T-cell (primary cell): ENCODE results near the gene PNMA1. TPM values are rescaled to one million over a fixed set of nuclear protein-coding genes. Genes with fewer than 3 reads are reported as not detected.

Experiments used
- ATAC-seq, 4 experiments: fragments of 200-7000 bp in 3 of 4; fragments of 150-1000 bp in 1 of 4; cut with Tn5 transposase; replicated peaks in 1 of 4; 1 replicate in 3 of 4; 2 replicates in 1 of 4; pipeline ENCODE4 v1.10.0; 2021; ENCODE audit warnings: moderate library complexity in 3 of 4, mild to moderate bottlenecking in 2 of 4, moderate number of reproducible peaks in 1 of 4
- CTCF ChIA-PET, 2 donors: fragments of 300-600 bp; sonication (Branson Sonifier 250); formaldehyde crosslinking; loops; one replicate each; lab custom pipeline; 2022; ENCODE audit warnings: antibody characterized with exemption in 2 of 2; lab: Charles Lee
- POLR2A ChIA-PET, 2 donors: fragments of 300-600 bp; sonication (Branson Sonifier 250); formaldehyde crosslinking; loops; one replicate each; lab custom pipeline; 2022; ENCODE audit warnings: antibody characterized with exemption in 2 of 2; lab: Charles Lee
- DNase-seq, 35 experiments: peaks; one replicate each; pipeline versions ENCODE4 v3.0.0 to v3.0.0-alpha.2; 2013 to 2023
- H3K27ac ChIP-seq: one replicate; pipeline ENCODE4 v1.5.1; 2013; ENCODE audit warnings: low read length
- H3K27me3 ChIP-seq, 2 experiments: replicated peaks in 1 of 2; 1 replicate in 1 of 2; 2 replicates in 1 of 2; pipeline versions ENCODE4 v1.6.1 to v1.7.0; 2013; ENCODE audit warnings: low read length in 1 of 2, mixed read lengths in 1 of 2; ENCODE audit not compliant: control insufficient read depth in 2 of 2, insufficient read depth in 2 of 2; ENCODE audit errors: extremely low read depth in 1 of 2
- H3K36me3 ChIP-seq, 2 donors: 1 replicate in 1 of 2; 2 replicates in 1 of 2; pipeline versions ENCODE4 v1.6.1 to v1.7.0; 2013; ENCODE audit warnings: low read length in 1 of 2; ENCODE audit not compliant: control insufficient read depth in 2 of 2, insufficient read depth in 1 of 2; ENCODE audit errors: extremely low read depth in 1 of 2
- H3K4me1 ChIP-seq, 2 experiments: 1 replicate in 1 of 2; 2 replicates in 1 of 2; pipeline versions ENCODE4 v1.6.1 to v1.7.0; 2013; ENCODE audit warnings: low read length in 2 of 2, mixed read lengths in 1 of 2; ENCODE audit not compliant: insufficient read depth in 2 of 2, control insufficient read depth in 1 of 2; ENCODE audit errors: extremely low read depth in 1 of 2
- H3K4me3 ChIP-seq, 2 donors: 1 replicate in 1 of 2; 2 replicates in 1 of 2; pipeline versions ENCODE4 v1.5.1 to v1.7.0; 2013; ENCODE audit warnings: mild to moderate bottlenecking in 2 of 2, low read length in 1 of 2, moderate library complexity in 1 of 2; ENCODE audit not compliant: control insufficient read depth in 1 of 2; ENCODE audit errors: extremely low read depth in 1 of 2
- H3K9me3 ChIP-seq: 2 replicates; pipeline ENCODE4 v1.7.0; 2013
- H3K27ac Mint-ChIP-seq, 2 donors: one replicate each; pipeline ENCODE4 v1.8.0; 2020 to 2021; ENCODE audit warnings: mild to moderate bottlenecking in 2 of 2, mixed read lengths in 2 of 2
- H3K27me3 Mint-ChIP-seq, 2 donors: one replicate each; pipeline ENCODE4 v1.8.0; 2021 to 2022; ENCODE audit warnings: mixed read lengths in 2 of 2
- H3K36me3 Mint-ChIP-seq: one replicate; pipeline ENCODE4 v1.8.0; 2021; ENCODE audit warnings: mixed read lengths
- H3K4me1 Mint-ChIP-seq, 3 donors: one replicate each; pipeline ENCODE4 v1.8.0; 2020 to 2022; ENCODE audit warnings: mixed read lengths in 3 of 3, mild to moderate bottlenecking in 1 of 3
- H3K4me3 Mint-ChIP-seq, 3 donors: one replicate each; pipeline ENCODE4 v1.8.0; 2020 to 2022; ENCODE audit warnings: mild to moderate bottlenecking in 3 of 3, mixed read lengths in 3 of 3, moderate library complexity in 3 of 3
- H3K9me3 Mint-ChIP-seq, 3 donors: one replicate each; pipeline ENCODE4 v1.8.0; 2020 to 2022; ENCODE audit warnings: mixed read lengths in 3 of 3
- WGBS: methylation state at CpG from one replicate; pipeline ENCODE4 v1.1.5; 2013; ENCODE audit warnings: missing lambda C conversion rate; ENCODE audit not compliant: insufficient coverage; 5-methylcytosine and 5-hydroxymethylcytosine counted together
- total RNA-seq, 35 experiments: library from RNA in 6 of 35; stranded (reverse) in 6 of 35; fragments of 120-200 nt in 1 of 35; gene quantifications; one replicate each; pipeline versions ENCODE4 v1.2.1 to v1.2.4 and lab custom pipeline; 2013 to 2026

The PNMA1 gene
- total RNA-seq, 5 donors from 2014 or later (not counting 1 experiment from before 2014, with no cell fraction given): 36.2 to 57.9 (median 53.4) TPM

GRCh38 chr14:73678698-73679097 lies 35.5 kb downstream of the PNMA1 start:
- ATAC-seq: no peak
- no CpG with 5 or more reads among the region's 4 CpGs for WGBS
- H3K36me3 Mint-ChIP-seq: peaks cover 5% of the 10 kb centered on the region
- H3K9me3 Mint-ChIP-seq: no peaks in the 10 kb centered on the region
- no peak overlapping the region for H3K4me3 Mint-ChIP-seq
- Histone ChIP-seq H3K36me3 (no peaks in the 10 kb centered on the region), H3K4me3 (no peak overlapping the region), H3K27ac (no peak overlapping the region), H3K4me1 (no peaks in the 10 kb centered on the region), H3K9me3 (no peaks in the 10 kb centered on the region), H3K27me3 (no peaks in the 10 kb centered on the region)
- CTCF ChIA-PET: interaction anchor here (0.5 to 0.7 kb wide), 3 partner anchors 50 to 109 kb away, joined by 3 to 5 read pairs (median 4); no protein-coding TSS in a partner anchor
- H3K27me3 Mint-ChIP-seq: no peaks in the 10 kb centered on the region
- no peak overlapping the region for H3K27ac Mint-ChIP-seq
- no peaks in the 10 kb centered on the region for H3K4me1 Mint-ChIP-seq
- POLR2A ChIA-PET: interaction anchor here (0.5 to 0.7 kb wide), 3 partner anchors 11 to 89 kb away, joined by 3 to 5 read pairs (median 4); partner anchors contain the start of gene PNMA1 (in 1 of the 2)
- DNase-seq: no peak

GRCh38 chr14:73674986-73675385 lies 39.2 kb downstream of the PNMA1 start:
- Mint-ChIP-seq H3K4me3 (no peak overlapping the region), H3K9me3 (no peaks in the 10 kb centered on the region), H3K4me1 (no peaks in the 10 kb centered on the region), H3K27ac (no peak overlapping the region), H3K27me3 (no peaks in the 10 kb centered on the region), H3K36me3 (peaks cover 6% of the 10 kb centered on the region)
- Histone ChIP-seq H3K9me3 (no peaks in the 10 kb centered on the region), H3K36me3 (no peaks in the 10 kb centered on the region), H3K27me3 (no peaks in the 10 kb centered on the region), H3K27ac (no peak overlapping the region), H3K4me1 (no peaks in the 10 kb centered on the region), H3K4me3 (no peak overlapping the region)
- POLR2A ChIA-PET: no interaction called here
- WGBS: no CpG with 5 or more reads among the region's 3 CpGs
- no peak for ATAC-seq
- no peak for DNase-seq
- CTCF ChIA-PET: no interaction called here

- WGBS: 96% methylated on average over 3 of the region's 3 CpGs
- ChIA-PET CTCF (no interaction called here), POLR2A (interaction anchor here (0.6 to 0.8 kb wide), 2 partner anchors 20 to 261 kb away, joined by 3 read pairs; no protein-coding TSS in a partner anchor)
- Histone ChIP-seq H3K27me3 (no peaks in the 10 kb centered on the region), H3K36me3 (no peaks in the 10 kb centered on the region), H3K4me3 (no peak overlapping the region), H3K9me3 (no peaks in the 10 kb centered on the region), H3K27ac (no peak overlapping the region), H3K4me1 (no peaks in the 10 kb centered on the region)
- H3K27me3 Mint-ChIP-seq: no peaks in the 10 kb centered on the region
- ATAC-seq (no peak), DNase-seq (no peak)
- no peak overlapping the region for H3K4me3 Mint-ChIP-seq
- H3K9me3 Mint-ChIP-seq: no peaks in the 10 kb centered on the region
- H3K4me1 Mint-ChIP-seq: no peaks in the 10 kb centered on the region
- H3K36me3 Mint-ChIP-seq: peaks cover 12% of the 10 kb centered on the region
- no peak overlapping the region for H3K27ac Mint-ChIP-seq
These were observed 46.3 kb downstream of the PNMA1 start for GRCh38 chr14:73667854-73668253.

GRCh38 chr14:73666583-73666982 lies 47.6 kb downstream of the PNMA1 start:
- no peaks in the 10 kb centered on the region for H3K27me3 Mint-ChIP-seq
- H3K36me3 ChIP-seq: no peaks in the 10 kb centered on the region
- no peak overlapping the region for H3K27ac ChIP-seq
- WGBS: 100% methylated on average over 3 of the region's 5 CpGs
- peaks cover 19% of the 10 kb centered on the region for H3K36me3 Mint-ChIP-seq
- no peaks in the 10 kb centered on the region for H3K4me1 Mint-ChIP-seq
- ATAC-seq (no peak), DNase-seq (no peak)
- H3K4me3 Mint-ChIP-seq: no peak overlapping the region
- ChIA-PET CTCF (no interaction called here), POLR2A (no interaction called here)
- H3K9me3 ChIP-seq: no peaks in the 10 kb centered on the region
- no peaks in the 10 kb centered on the region for H3K9me3 Mint-ChIP-seq
- H3K4me3 ChIP-seq: no peak overlapping the region
- no peaks in the 10 kb centered on the region for H3K4me1 ChIP-seq
- H3K27me3 ChIP-seq: no peaks in the 10 kb centered on the region
- H3K27ac Mint-ChIP-seq: no peak overlapping the region

DNA sequence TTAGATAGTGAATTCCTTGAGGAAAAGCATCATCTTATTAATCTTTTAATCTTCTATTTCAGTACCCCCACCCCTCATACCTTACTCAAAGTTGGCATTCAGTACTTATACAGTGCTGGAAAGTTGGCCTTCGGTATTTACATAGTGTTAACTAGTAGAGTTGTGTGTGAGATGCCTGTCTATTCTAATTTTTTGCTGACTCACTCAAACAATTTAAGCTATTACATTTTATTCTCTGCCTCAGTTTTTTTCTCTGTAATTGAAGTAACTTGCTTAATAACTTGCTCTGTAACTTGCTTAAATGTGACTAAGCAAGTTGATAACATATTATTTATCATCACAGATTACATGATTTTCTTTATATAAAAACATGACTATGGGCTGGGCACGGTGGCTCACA lies 49.1 kb downstream of the PNMA1 start:
- POLR2A ChIA-PET: no interaction called here
- 100% methylated on average over 1 of the region's 2 CpGs for whole genome bisulfite sequencing
- DNase-seq: no peak

GRCh38 chr14:73663548-73664212 lies 50.5 kb downstream of the PNMA1 start:
- H3K27ac ChIP-seq: no peak overlapping the region
- no peaks in the 10 kb centered on the region for H3K4me1 ChIP-seq
- Mint-ChIP-seq H3K4me3 (no peak overlapping the region), H3K4me1 (no peaks in the 10 kb centered on the region), H3K27ac (no peak overlapping the region), H3K9me3 (no peaks in the 10 kb centered on the region), H3K27me3 (no peaks in the 10 kb centered on the region), H3K36me3 (peaks cover 24% of the 10 kb centered on the region)
- ATAC-seq (no peak), DNase-seq (no peak)
- H3K27me3 ChIP-seq: no peaks in the 10 kb centered on the region
- H3K36me3 ChIP-seq: peaks cover 0 to 2% of the 10 kb centered on the region in 2 donors
- POLR2A ChIA-PET: no interaction called here
- no peaks in the 10 kb centered on the region for H3K9me3 ChIP-seq
- CTCF ChIA-PET: interaction anchor here in 1 of 2 donors (0.6 kb wide), 1 partner anchor 1100 kb away, joined by 4 read pairs; no protein-coding TSS in a partner anchor
- no peak overlapping the region for H3K4me3 ChIP-seq

More for the DNA sequence above, 49.1 kb downstream of the PNMA1 start:
- H3K4me1 ChIP-seq: no peaks in the 10 kb centered on the region
- no peaks in the 10 kb centered on the region for H3K9me3 ChIP-seq
- no peak overlapping the region for H3K4me3 ChIP-seq
- CTCF ChIA-PET: no interaction called here
- no peak overlapping the region for H3K27ac Mint-ChIP-seq
- no peaks in the 10 kb centered on the region for H3K27me3 Mint-ChIP-seq
- no peak overlapping the region for H3K4me3 Mint-ChIP-seq
- no peak overlapping the region for H3K27ac ChIP-seq
- peaks cover 24% of the 10 kb centered on the region for H3K36me3 Mint-ChIP-seq
- no peaks in the 10 kb centered on the region for H3K27me3 ChIP-seq
- peaks cover 0 to 2% of the 10 kb centered on the region in 2 donors for H3K36me3 ChIP-seq
- no peak for ATAC-seq
- H3K9me3 Mint-ChIP-seq: no peaks in the 10 kb centered on the region
- no peaks in the 10 kb centered on the region for H3K4me1 Mint-ChIP-seq
